Measurements from ENCODE around the gene CTCFL. TPM values are rescaled to one million over a fixed set of nuclear protein-coding genes. Genes with fewer than 3 reads are reported as not detected.

The CTCFL gene
- total RNA-seq, 4 donors from 2014 or later, result not detected

DNA sequence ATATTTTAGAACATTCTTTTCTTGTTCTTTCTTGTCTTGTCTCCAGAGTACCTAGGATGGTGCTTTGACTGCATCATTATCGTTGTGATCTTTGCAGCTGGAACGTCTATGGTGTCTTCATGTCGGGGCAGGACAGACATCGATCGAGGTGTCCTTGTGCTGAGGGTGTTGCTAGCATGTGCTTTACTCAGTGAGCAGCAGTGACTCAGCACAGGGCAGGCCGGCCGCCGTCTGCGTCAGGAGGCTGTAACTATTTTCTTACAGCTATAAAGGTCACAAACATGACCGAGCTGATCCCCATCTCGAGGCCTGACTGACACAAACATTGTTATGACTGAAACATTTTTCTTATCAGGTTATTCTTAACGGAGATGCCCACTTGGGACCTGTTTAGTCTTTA, 14.9 kb upstream of the CTCFL start:
- H3K4me1 ChIP-seq, result no peaks in the 10 kb centered on the region
- TF ChIP-seq, protein P1, sequence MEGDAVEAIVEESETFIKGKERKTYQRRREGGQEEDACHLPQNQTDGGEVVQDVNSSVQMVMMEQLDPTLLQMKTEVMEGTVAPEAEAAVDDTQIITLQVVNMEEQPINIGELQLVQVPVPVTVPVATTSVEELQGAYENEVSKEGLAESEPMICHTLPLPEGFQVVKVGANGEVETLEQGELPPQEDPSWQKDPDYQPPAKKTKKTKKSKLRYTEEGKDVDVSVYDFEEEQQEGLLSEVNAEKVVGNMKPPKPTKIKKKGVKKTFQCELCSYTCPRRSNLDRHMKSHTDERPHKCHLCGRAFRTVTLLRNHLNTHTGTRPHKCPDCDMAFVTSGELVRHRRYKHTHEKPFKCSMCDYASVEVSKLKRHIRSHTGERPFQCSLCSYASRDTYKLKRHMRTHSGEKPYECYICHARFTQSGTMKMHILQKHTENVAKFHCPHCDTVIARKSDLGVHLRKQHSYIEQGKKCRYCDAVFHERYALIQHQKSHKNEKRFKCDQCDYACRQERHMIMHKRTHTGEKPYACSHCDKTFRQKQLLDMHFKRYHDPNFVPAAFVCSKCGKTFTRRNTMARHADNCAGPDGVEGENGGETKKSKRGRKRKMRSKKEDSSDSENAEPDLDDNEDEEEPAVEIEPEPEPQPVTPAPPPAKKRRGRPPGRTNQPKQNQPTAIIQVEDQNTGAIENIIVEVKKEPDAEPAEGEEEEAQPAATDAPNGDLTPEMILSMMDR (IDR thresholded peaks at IDR 0.05), result no peak
- TF ChIP-seq POLR2A (IDR thresholded peaks at IDR 0.05) (no peak), EP300 (IDR thresholded peaks at IDR 0.05) (no peak)
- peaks cover 0 to 32% (median 0%) of the 10 kb centered on the region in 4 donors for H3K9me3 ChIP-seq
- no peaks in the 10 kb centered on the region for H3K36me3 ChIP-seq
- WGBS, 2 donors, result 74 to 76% methylated on average over 12 of the region's 12 CpGs
- no peak overlapping the region for H3K27ac ChIP-seq
- DNase-seq (ENCODE audit: low spot score in 2 of 2), result no peak
- no peak overlapping the region for H3K4me3 ChIP-seq
- H3K27me3 ChIP-seq, result peaks cover 0 to 5% of the 10 kb centered on the region in 2 donors

DNA sequence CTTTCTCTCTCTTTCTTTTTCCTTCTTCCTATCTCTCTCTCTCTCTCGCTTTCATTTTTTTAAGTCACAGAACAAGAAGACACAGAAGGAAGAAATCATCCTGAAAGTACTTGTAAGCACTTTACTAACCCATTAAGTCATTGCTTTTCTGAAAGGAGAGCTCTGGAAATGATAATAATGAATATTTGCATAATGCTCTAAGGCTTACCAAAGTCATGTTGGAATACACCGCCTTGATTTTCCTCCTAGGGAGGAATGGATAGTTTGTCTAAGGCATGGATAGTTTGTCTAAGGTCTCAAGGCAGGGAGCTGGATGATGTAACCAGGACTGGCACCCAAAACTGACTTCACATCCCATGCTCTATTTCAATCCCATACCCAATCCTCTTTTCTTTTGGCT, 12.9 kb upstream of the CTCFL start:
- H3K27me3 ChIP-seq, result peaks cover 0 to 11% of the 10 kb centered on the region in 2 donors
- H3K36me3 ChIP-seq, result no peaks in the 10 kb centered on the region
- 88 to 91% methylated on average over 2 of the region's 2 CpGs for WGBS, 2 donors
- no peak overlapping the region for H3K4me3 ChIP-seq
- TF ChIP-seq, protein P1 (IDR thresholded peaks at IDR 0.05), result no peak
- TF ChIP-seq POLR2A (IDR thresholded peaks at IDR 0.05) (no peak), EP300 (IDR thresholded peaks at IDR 0.05) (no peak)
- H3K27ac ChIP-seq, result no peak overlapping the region
- no peaks in the 10 kb centered on the region for H3K4me1 ChIP-seq
- no peak for DNase-seq (ENCODE audit: low spot score in 2 of 2)
- peaks cover 0 to 32% (median 0%) of the 10 kb centered on the region in 4 donors for H3K9me3 ChIP-seq

DNA sequence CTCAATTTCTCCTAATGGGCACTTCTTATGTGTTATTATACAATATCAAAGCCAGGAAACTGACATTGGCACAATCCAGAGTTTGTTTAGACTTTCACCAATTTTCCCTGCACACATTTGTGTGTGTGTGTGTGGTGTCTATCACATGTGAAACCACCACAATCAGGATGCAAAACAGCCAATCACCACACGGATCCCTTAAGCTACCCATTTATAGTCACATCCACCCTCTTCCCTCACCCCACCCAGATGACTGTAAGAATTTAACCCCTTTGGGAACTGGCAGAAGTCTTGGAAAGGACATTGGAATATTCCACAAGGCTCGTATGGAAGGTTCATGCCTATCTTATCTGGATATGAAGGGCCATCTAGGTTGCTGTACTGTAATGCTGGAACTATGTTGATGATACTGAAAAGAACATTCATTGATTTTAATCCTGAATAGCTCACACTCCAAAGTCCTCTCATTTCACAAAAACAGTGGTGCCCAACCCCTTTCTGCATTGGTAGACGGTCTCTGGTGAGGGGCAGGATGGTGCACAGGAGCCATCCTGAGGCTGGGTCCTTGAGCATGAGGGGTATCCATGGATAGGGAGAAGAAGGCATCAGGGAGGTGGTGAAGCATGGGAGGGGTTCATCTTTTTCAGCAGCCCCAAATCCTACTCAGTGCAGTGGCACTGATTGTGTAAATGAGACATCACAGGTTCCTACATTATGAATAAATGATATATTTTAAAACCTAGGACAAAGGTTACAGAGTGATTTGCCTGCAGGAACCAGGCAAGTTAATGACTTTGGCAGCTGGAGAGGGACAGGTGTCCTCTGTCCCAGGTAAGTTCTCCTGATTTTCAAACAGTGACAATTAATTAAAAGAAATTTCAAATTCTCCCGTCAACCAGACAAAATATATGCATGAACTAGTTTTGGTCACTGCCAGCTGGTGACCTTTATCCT, 12.1 kb upstream of the CTCFL start:
- peaks cover 0 to 32% (median 0%) of the 10 kb centered on the region in 4 donors for H3K9me3 ChIP-seq
- no peaks in the 10 kb centered on the region for H3K36me3 ChIP-seq
- no peak overlapping the region for H3K4me3 ChIP-seq
- H3K4me1 ChIP-seq, result no peaks in the 10 kb centered on the region
- DNase-seq (ENCODE audit: low spot score in 2 of 2), result no peak
- TF ChIP-seq EP300 (IDR thresholded peaks at IDR 0.05) (no peak), POLR2A (IDR thresholded peaks at IDR 0.05) (no peak)
- TF ChIP-seq, protein P1 (IDR thresholded peaks at IDR 0.05), result no peak
- WGBS, 2 donors, result 74 to 79% methylated on average over 4 of the region's 4 CpGs
- peaks cover 0 to 11% of the 10 kb centered on the region in 2 donors for H3K27me3 ChIP-seq
- no peak overlapping the region for H3K27ac ChIP-seq

DNA sequence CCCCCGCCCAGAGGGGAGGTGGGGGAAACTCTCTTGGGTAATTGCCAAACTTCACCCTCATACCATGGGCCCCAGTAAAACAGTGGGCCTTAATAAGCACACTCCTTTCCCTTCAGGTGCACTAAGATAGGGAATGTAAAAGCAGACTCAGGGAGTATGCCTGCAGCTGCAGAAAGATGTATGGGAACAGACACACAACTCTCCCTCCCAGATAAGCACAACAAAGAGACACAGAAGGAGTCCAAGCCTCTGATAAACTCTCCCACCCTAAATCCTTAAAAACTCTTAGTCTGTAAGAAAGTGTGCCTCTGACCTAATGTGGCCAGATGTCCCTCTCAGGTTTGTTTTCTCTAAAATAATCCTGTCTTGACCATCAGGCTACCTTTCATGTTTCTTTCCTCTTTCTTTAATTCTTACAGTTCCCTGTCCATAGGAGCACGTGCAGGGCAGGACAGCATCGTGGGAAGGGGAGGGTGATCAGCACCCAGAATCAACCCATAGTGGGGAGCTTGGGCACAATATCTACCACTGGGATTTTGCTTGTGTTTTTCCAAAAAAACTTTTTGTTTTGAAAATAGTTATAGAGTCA, 11.3 kb upstream of the CTCFL start:
- Histone ChIP-seq H3K4me3 (no peak overlapping the region), H3K27me3 (peaks cover 0 to 11% of the 10 kb centered on the region in 2 donors), H3K4me1 (no peaks in the 10 kb centered on the region), H3K27ac (no peak overlapping the region), H3K36me3 (no peaks in the 10 kb centered on the region), H3K9me3 (peaks cover 0 to 32% (median 0%) of the 10 kb centered on the region in 4 donors)
- TF ChIP-seq, protein P1 (IDR thresholded peaks at IDR 0.05), result no peak
- TF ChIP-seq EP300 (IDR thresholded peaks at IDR 0.05) (no peak), POLR2A (IDR thresholded peaks at IDR 0.05) (no peak)
- DNase-seq (ENCODE audit: low spot score in 2 of 2), result no peak
- 54 to 64% methylated on average over 3 of the region's 3 CpGs for WGBS, 2 donors

DNA sequence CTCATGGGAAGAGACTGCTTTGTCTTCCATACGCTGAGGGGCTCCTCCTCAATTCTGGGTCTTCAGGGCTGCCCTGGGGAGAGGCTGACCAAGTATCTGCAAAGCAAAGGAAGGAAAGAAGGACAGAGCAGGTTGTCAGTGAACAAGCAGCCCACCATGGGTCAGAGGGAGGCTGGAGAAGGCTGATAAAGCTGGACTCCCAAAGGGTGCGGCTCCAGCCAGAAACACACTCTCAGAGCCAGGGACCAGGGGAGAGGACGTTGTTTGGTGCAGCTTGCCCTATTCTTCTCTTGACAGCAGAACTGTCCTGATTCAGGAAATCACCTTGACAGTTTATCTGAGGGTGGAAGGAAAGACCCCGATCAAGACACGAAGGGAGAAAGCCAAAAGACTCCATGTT, 10.4 kb upstream of the CTCFL start:
- DNase-seq (ENCODE audit: low spot score in 2 of 2), result no peak
- H3K4me1 ChIP-seq, result no peaks in the 10 kb centered on the region
- no peak overlapping the region for H3K27ac ChIP-seq
- H3K9me3 ChIP-seq, result peaks cover 0 to 32% (median 0%) of the 10 kb centered on the region in 4 donors
- TF ChIP-seq, protein P1 (IDR thresholded peaks at IDR 0.05), result no peak
- TF ChIP-seq EP300 (IDR thresholded peaks at IDR 0.05) (no peak), POLR2A (IDR thresholded peaks at IDR 0.05) (no peak)
- no peak overlapping the region for H3K4me3 ChIP-seq
- H3K36me3 ChIP-seq, result no peaks in the 10 kb centered on the region
- 78 to 79% methylated on average over 5 of the region's 5 CpGs for WGBS, 2 donors
- peaks cover 0 to 11% of the 10 kb centered on the region in 2 donors for H3K27me3 ChIP-seq
